OCI-LY7 (cell line): ENCODE results near the gene FAM107B. TPM values are rescaled to one million over a fixed set of nuclear protein-coding genes. Genes with fewer than 3 reads are reported as not detected.

Experiments used
- BruUV-seq: library from RNA; stranded (reverse); fragments of 400-500 nt; replicated peaks from 2 replicates; lab custom pipeline; 2021; lab: Mats Ljungman, UMichigan
- CTCF ChIA-PET: fragments of 300-600 bp; sonication (Branson Sonifier 250); formaldehyde crosslinking; loops from one replicate; lab custom pipeline; 2022; ENCODE audit warnings: antibody characterized with exemption; ENCODE audit not compliant: unreplicated experiment; lab: Charles Lee
- POLR2A ChIA-PET: fragments of 300-600 bp; sonication (Branson Sonifier 250); formaldehyde crosslinking; loops from one replicate; lab custom pipeline; 2022; ENCODE audit warnings: antibody characterized with exemption; lab: Charles Lee
- DNase-seq: peaks from one replicate; pipeline ENCODE4 v3.0.0-alpha.2; 2015; ENCODE audit warnings: low spot score
- H2AFZ ChIP-seq: fragments of 200-600 bp; sonication (generic), shearing (Covaris generic); 2 replicates; pipeline ENCODE4 v1.6.1; 2014; ENCODE audit warnings: mild to moderate bottlenecking, antibody characterized with exemption, low read length, moderate library complexity
- H3K27ac ChIP-seq: fragments of 200-600 bp; sonication (generic); 2 replicates; pipeline ENCODE4 v1.5.1; 2014; ENCODE audit warnings: mixed run types, low read depth, mild to moderate bottlenecking, moderate library complexity, low read length, inconsistent platforms; ENCODE audit not compliant: poor library complexity, severe bottlenecking
- H3K36me3 ChIP-seq: fragments of 200-600 bp; sonication (generic); 2 replicates; pipeline ENCODE4 v1.6.1; 2014; ENCODE audit warnings: mild to moderate bottlenecking, antibody characterized with exemption, low read length, moderate library complexity, mixed read lengths; ENCODE audit not compliant: insufficient read depth
- H3K4me1 ChIP-seq: fragments of 200-600 bp; sonication (generic); 2 replicates; pipeline ENCODE4 v1.5.1; 2014; ENCODE audit warnings: mild to moderate bottlenecking, low read length; ENCODE audit not compliant: insufficient read depth, poor library complexity, severe bottlenecking
- H3K4me2 ChIP-seq: fragments of 200-600 bp; sonication (generic); 2 replicates; pipeline ENCODE4 v1.6.1; 2014; ENCODE audit warnings: mild to moderate bottlenecking, low read length
- H3K4me3 ChIP-seq: fragments of 200-600 bp; sonication (generic); 2 replicates; pipeline ENCODE4 v1.5.1; 2014; ENCODE audit warnings: mild to moderate bottlenecking, low read depth, low read length; ENCODE audit not compliant: poor library complexity, severe bottlenecking
- H3K79me2 ChIP-seq: fragments of 200-600 bp; sonication (generic); 2 replicates; pipeline ENCODE4 v1.6.1; 2016; ENCODE audit warnings: low read depth, mild to moderate bottlenecking, low read length, moderate library complexity, mixed read lengths; ENCODE audit not compliant: insufficient read depth
- H3K9me2 ChIP-seq: fragments of 200-600 bp; sonication (generic); 2 replicates; pipeline ENCODE4 v1.6.1; 2016; ENCODE audit warnings: mild to moderate bottlenecking, low read length, mixed read lengths; ENCODE audit not compliant: insufficient read depth
- H3K9me3 ChIP-seq: fragments of 200-600 bp; sonication (generic); 2 replicates; pipeline ENCODE4 v1.6.1; 2014; ENCODE audit warnings: mild to moderate bottlenecking, mixed run types, low read length, mixed read lengths
- H4K20me1 ChIP-seq: fragments of 200-600 bp; sonication (generic); 2 replicates; pipeline ENCODE4 v1.6.1; 2014; ENCODE audit warnings: mild to moderate bottlenecking, antibody characterized with exemption, low read length, moderate library complexity, mixed read lengths; ENCODE audit not compliant: insufficient read depth
- EZH2phosphoT487 ChIP-seq: fragments of 200-600 bp; sonication (generic); IDR thresholded peaks from 2 replicates; pipeline ENCODE4 v1.6.1; 2018; ENCODE audit warnings: low read depth, borderline replicate concordance, mild to moderate bottlenecking, mixed run types, antibody characterized with exemption, low read length, moderate library complexity, mixed read lengths
- intact Hi-C: fragments of 100-400 bp; cut with micrococcal nuclease; formaldehyde crosslinking; loops from one replicate; pipeline ENCODE4 v1.10.0; 2022; ENCODE audit not compliant: unreplicated experiment
- total RNA-seq, 2 experiments: library from RNA; depleted of rRNA in 1 of 2; stranded (reverse); fragments of >200 nt in 1 of 2; shearing (Covaris generic) in 1 of 2; gene quantifications; 2 replicates each; pipeline ENCODE4 v1.2.3, GENCODE V29; 2014 to 2022
- TF ChIP-seq, protein P1 (sequence below): fragments of 200-600 bp; sonication (generic); conservative IDR thresholded peaks from 2 replicates; pipeline ENCODE4 v1.5.1; 2014; ENCODE audit warnings: mild to moderate bottlenecking, antibody characterized with exemption, low read length, moderate library complexity, mixed read lengths

The FAM107B gene
- total RNA-seq, 2 experiments from 2014 or later = 114 to 398 TPM

DNA sequence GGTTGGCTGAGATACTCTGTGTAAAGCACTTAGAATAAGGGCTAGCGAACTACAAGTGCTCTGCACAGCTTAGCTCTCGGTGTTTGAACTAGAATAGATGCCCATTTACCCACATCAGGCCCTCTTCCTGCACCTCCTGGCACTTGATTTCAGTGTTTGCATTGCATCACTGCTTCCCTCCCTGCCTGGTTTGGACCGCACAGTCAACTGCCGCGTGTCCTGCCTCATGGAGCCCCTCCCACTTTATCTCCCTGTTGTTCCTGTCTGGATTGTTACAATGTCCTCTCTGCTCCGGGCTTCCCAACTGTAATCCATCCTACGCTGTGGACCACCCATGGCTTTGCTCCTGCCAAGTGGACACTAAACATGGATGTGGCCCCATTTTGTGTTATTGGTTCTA, 2.3 kb downstream of the FAM107B start:
- no peak overlapping the region for H3K4me2 ChIP-seq
- H2AFZ ChIP-seq = 0 out of 2 replicates have a peak overlapping the region, but pooled peaks have one; percentile 14
- H3K9me3 ChIP-seq = no peaks in the 10 kb centered on the region
- H3K4me1 ChIP-seq = peaks cover 3% of the 10 kb centered on the region
- ChIA-PET POLR2A (interaction anchor here (0.6 kb wide), 1 partner anchor 150 kb away, joined by 3 read pairs; no protein-coding TSS in a partner anchor), CTCF (no interaction called here)
- TF ChIP-seq EZH2phosphoT487 = no peak
- TF ChIP-seq, protein P1, sequence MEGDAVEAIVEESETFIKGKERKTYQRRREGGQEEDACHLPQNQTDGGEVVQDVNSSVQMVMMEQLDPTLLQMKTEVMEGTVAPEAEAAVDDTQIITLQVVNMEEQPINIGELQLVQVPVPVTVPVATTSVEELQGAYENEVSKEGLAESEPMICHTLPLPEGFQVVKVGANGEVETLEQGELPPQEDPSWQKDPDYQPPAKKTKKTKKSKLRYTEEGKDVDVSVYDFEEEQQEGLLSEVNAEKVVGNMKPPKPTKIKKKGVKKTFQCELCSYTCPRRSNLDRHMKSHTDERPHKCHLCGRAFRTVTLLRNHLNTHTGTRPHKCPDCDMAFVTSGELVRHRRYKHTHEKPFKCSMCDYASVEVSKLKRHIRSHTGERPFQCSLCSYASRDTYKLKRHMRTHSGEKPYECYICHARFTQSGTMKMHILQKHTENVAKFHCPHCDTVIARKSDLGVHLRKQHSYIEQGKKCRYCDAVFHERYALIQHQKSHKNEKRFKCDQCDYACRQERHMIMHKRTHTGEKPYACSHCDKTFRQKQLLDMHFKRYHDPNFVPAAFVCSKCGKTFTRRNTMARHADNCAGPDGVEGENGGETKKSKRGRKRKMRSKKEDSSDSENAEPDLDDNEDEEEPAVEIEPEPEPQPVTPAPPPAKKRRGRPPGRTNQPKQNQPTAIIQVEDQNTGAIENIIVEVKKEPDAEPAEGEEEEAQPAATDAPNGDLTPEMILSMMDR = no peak
- H3K9me2 ChIP-seq = no peaks in the 10 kb centered on the region
- no peak overlapping the region for H3K27ac ChIP-seq
- H3K79me2 ChIP-seq = no peaks in the 10 kb centered on the region
- no peak for DNase-seq
- intact Hi-C loops = no loop called here
- H3K36me3 ChIP-seq = no peaks in the 10 kb centered on the region
- BruUV-seq = no TSS peak
- no peaks in the 10 kb centered on the region for H4K20me1 ChIP-seq
- no peak overlapping the region for H3K4me3 ChIP-seq

GRCh38 chr10:14770927-14771326, 3.8 kb downstream of the FAM107B start:
- no TSS peak for BruUV-seq
- TF ChIP-seq, protein P1 = no peak
- no peak for TF ChIP-seq EZH2phosphoT487

DNA sequence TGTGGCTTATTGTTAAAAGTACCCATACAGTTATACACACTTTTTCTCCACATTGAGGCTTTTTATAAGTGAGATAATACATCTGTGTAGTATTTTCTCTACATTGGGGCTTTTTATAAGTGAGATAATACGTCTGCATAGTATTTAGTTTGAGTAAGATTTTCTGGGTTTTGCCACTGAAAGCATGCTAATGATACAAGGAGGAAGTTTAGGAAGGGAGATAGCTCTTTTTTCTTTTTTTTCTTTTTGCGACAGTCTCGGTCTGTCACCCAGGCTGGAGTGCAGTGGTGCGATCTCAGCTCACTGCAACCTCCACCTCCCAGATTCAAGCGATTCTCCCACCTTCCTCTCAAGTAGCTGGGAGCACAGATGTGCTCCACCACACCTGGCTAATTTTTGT, 13.3 kb downstream of the FAM107B start:
- CTCF ChIA-PET = interaction anchor here (0.6 kb wide), 2 partner anchors 12 to 117 kb away, joined by 3 to 4 read pairs; partner anchors contain the start of gene SUV39H2

More at GRCh38 chr10:14770927-14771326, 3.8 kb downstream of the FAM107B start:
- Histone ChIP-seq H2AFZ (no peak overlapping the region), H3K36me3 (no peaks in the 10 kb centered on the region), H3K4me3 (no peak overlapping the region), H3K4me1 (peaks cover 5% of the 10 kb centered on the region), H3K27ac (no peak overlapping the region), H3K4me2 (no peak overlapping the region), H4K20me1 (no peaks in the 10 kb centered on the region), H3K9me2 (no peaks in the 10 kb centered on the region), H3K79me2 (no peaks in the 10 kb centered on the region), H3K9me3 (no peaks in the 10 kb centered on the region)
- CTCF ChIA-PET = no interaction called here
- POLR2A ChIA-PET = interaction anchor here (0.6 to 1.1 kb wide), 5 partner anchors 20 to 130 kb away, joined by 3 to 7 read pairs (median 4); no protein-coding TSS in a partner anchor
- intact Hi-C loops = no loop called here
- no peak for DNase-seq

More for the DNA sequence above, 13.3 kb downstream of the FAM107B start:
- TF ChIP-seq, protein P1 = no peak
- no peak for TF ChIP-seq EZH2phosphoT487
- Histone ChIP-seq H3K9me2 (no peaks in the 10 kb centered on the region), H4K20me1 (no peaks in the 10 kb centered on the region), H3K27ac (no peak overlapping the region), H3K4me2 (peak overlapping the region; percentile 39), H3K4me3 (no peak overlapping the region), H2AFZ (peak overlapping the region; percentile 80), H3K9me3 (no peaks in the 10 kb centered on the region), H3K36me3 (no peaks in the 10 kb centered on the region), H3K79me2 (no peaks in the 10 kb centered on the region), H3K4me1 (peaks cover 43% of the 10 kb centered on the region)
- no TSS peak for BruUV-seq
- DNase-seq = peak; percentile 49
- POLR2A ChIA-PET = interaction anchor here (0.6 to 2.1 kb wide), 11 partner anchors 8 to 146 kb away, joined by 3 to 10 read pairs (median 4); no protein-coding TSS in a partner anchor
- intact Hi-C loops = no loop called here
